HepG2 (cell line): ENCODE measurements around the gene MBD3L2. TPM values are rescaled to one million over a fixed set of nuclear protein-coding genes. Genes with fewer than 3 reads are reported as not detected.

Source experiments
- ARID3A ChIP-seq: IDR thresholded peaks from 2 replicates; pipeline ENCODE4 v1.6.1; 2012; ENCODE audit warnings: low read depth, low read length, improper control_type of control experiment
- ATF6 ChIP-seq: sonication (generic); formaldehyde crosslinking; conservative IDR thresholded peaks from 2 replicates; pipeline ENCODE4 v1.4.0; 2020; ENCODE audit warnings: missing genetic modification reagents
- CEBPB ChIP-seq: IDR thresholded peaks from 2 replicates; pipeline ENCODE4 v1.6.1; 2011; ENCODE audit warnings: low read depth, low read length, improper control_type of control experiment, borderline replicate concordance
- FOXK1 ChIP-seq: sonication (generic); formaldehyde crosslinking; IDR thresholded peaks from 2 replicates; pipeline ENCODE4 v1.4.0; 2020; ENCODE audit warnings: low read depth, missing genetic modification reagents, borderline replicate concordance
- HNRNPH1 ChIP-seq: fragments of 200-400 bp; formaldehyde crosslinking; optimal IDR thresholded peaks from 2 replicates; pipeline ENCODE3; 2017; ENCODE audit warnings: mild to moderate bottlenecking, low read depth, low read length
- HNRNPLL ChIP-seq: fragments of 200-400 bp; formaldehyde crosslinking; IDR thresholded peaks from 2 replicates; pipeline ENCODE4 v1.6.1; 2017; ENCODE audit warnings: mild to moderate bottlenecking, low read depth, low read length; ENCODE audit not compliant: poor library complexity, severe bottlenecking
- KAT7 ChIP-seq: IDR thresholded peaks from 2 replicates; pipeline ENCODE4 v1.6.1; 2018; ENCODE audit warnings: borderline replicate concordance, missing compliant biosample characterization
- KDM1A ChIP-seq: IDR thresholded peaks from 2 replicates; pipeline ENCODE4 v1.6.1; 2016; ENCODE audit warnings: missing compliant biosample characterization
- MLXIP ChIP-seq: sonication (generic); formaldehyde crosslinking; IDR thresholded peaks from 2 replicates; pipeline ENCODE4 v1.9.0; 2021; ENCODE audit warnings: missing genetic modification reagents, borderline replicate concordance
- NAIF1 ChIP-seq: sonication (generic); formaldehyde crosslinking; IDR thresholded peaks from 2 replicates; pipeline ENCODE4 v1.5.0; 2020; ENCODE audit warnings: mild to moderate bottlenecking, missing genetic modification reagents, borderline replicate concordance
- NFKB2 ChIP-seq: sonication (generic); formaldehyde crosslinking; IDR thresholded peaks from 2 replicates; pipeline ENCODE4 v1.4.0; 2020; ENCODE audit warnings: missing genetic modification reagents, borderline replicate concordance
- POLR2AphosphoS2 ChIP-seq: IDR thresholded peaks from 2 replicates; pipeline ENCODE4 v1.6.1; 2011; ENCODE audit warnings: low read depth, low read length, improper control_type of control experiment
- SP140L ChIP-seq: sonication (generic); formaldehyde crosslinking; IDR thresholded peaks from 2 replicates; pipeline ENCODE4 v1.4.0; 2020; ENCODE audit warnings: missing genetic modification reagents, borderline replicate concordance
- SP4 ChIP-seq: sonication (generic); formaldehyde crosslinking; IDR thresholded peaks from 2 replicates; pipeline ENCODE4 v1.8.1; 2023; ENCODE audit warnings: mild to moderate bottlenecking, missing genetic modification reagents
- TBX2 ChIP-seq: sonication (generic); formaldehyde crosslinking; IDR thresholded peaks from 2 replicates; pipeline ENCODE4 v1.5.0; 2020; ENCODE audit warnings: missing genetic modification reagents, mild to moderate bottlenecking, borderline replicate concordance
- TERF1 ChIP-seq: sonication (generic); formaldehyde crosslinking; IDR thresholded peaks from 2 replicates; pipeline ENCODE4 v1.8.0; 2022; ENCODE audit warnings: mild to moderate bottlenecking, missing genetic modification reagents, moderate library complexity
- ZFP82 ChIP-seq: sonication (generic); formaldehyde crosslinking; IDR thresholded peaks from 2 replicates; pipeline ENCODE4 v1.5.1; 2020; ENCODE audit warnings: mild to moderate bottlenecking, missing genetic modification reagents, borderline replicate concordance
- ZNF33B ChIP-seq: sonication (generic); formaldehyde crosslinking; IDR thresholded peaks from 2 replicates; pipeline ENCODE4 v1.5.1; 2020; ENCODE audit warnings: mild to moderate bottlenecking, missing genetic modification reagents
- ZNF552 ChIP-seq: sonication (generic); formaldehyde crosslinking; IDR thresholded peaks from 2 replicates; pipeline ENCODE4 v1.9.0; 2022; ENCODE audit warnings: missing genetic modification reagents, mild to moderate bottlenecking, borderline replicate concordance
- ZNF616 ChIP-seq: sonication (generic); formaldehyde crosslinking; IDR thresholded peaks from 2 replicates; pipeline ENCODE4 v1.5.0; 2020; ENCODE audit warnings: low read depth, mild to moderate bottlenecking, missing genetic modification reagents
- polyA plus RNA-seq, 8 experiments: library from polyadenylated mRNA; depleted of rRNA in 3 of 8; stranded (reverse) in 7 of 8; unstranded in 1 of 8; fragments of >200 nt; fragmentation: Illumina TruSeq in 4 of 8; extraction: Trizol in 4 of 8; gene quantifications; 2 replicates each; pipeline versions ENCODE4 v1.2.1 to v1.2.3, GENCODE V29; 2011 to 2016; ENCODE audit warnings: low read depth in 4 of 8, missing spikeins in 1 of 8, mixed read lengths in 1 of 8; ENCODE audit not compliant: insufficient read depth in 1 of 8
- total RNA-seq, 5 experiments: library from RNA; depleted of rRNA; stranded (reverse); fragments of >200 nt; fragmentation: Illumina TruSeq; extraction: Trizol; gene quantifications; 2 replicates each; pipeline ENCODE4 v1.2.3, GENCODE V29; 2016; ENCODE audit warnings: low read depth in 1 of 5

The MBD3L2 gene
- total and polyA plus RNA-seq, 2 of the 13 experiments (the other 11 are each of a cell fraction or from before 2014, with no cell fraction given): not detected

- no peak for TF ChIP-seq ATF6 (CRISPR knock-in tag)
- TF ChIP-seq TERF1: no peak
- TF ChIP-seq SP140L (CRISPR knock-in tag): no peak
- TF ChIP-seq TBX2 (CRISPR knock-in tag): peak; percentile 87
- no peak for TF ChIP-seq KDM1A
- no peak; the same call in 1 of the 2 replicates for TF ChIP-seq ZNF33B
- TF ChIP-seq HNRNPH1: no peak
- no peak for TF ChIP-seq MLXIP (CRISPR knock-in tag)
- TF ChIP-seq FOXK1 (CRISPR knock-in tag): 0 out of 2 replicates have a peak, but pooled peaks have one; percentile 9
- TF ChIP-seq ZNF616 (CRISPR knock-in tag): no peak
- no peak for TF ChIP-seq ARID3A
- TF ChIP-seq NAIF1 (CRISPR knock-in tag): no peak
- peak; percentile 28; the same call in 1 of the 2 replicates for TF ChIP-seq KAT7 (CRISPR knock-in tag)
- no peak for TF ChIP-seq ZFP82 (CRISPR knock-in tag)
- no peak for TF ChIP-seq POLR2AphosphoS2
- TF ChIP-seq SP4 (CRISPR knock-in tag): peak; percentile 45
- TF ChIP-seq HNRNPLL: peak; percentile 57
- no peak for TF ChIP-seq CEBPB
- no peak for TF ChIP-seq ZNF552 (CRISPR knock-in tag)
- peak; percentile 72; the same call in 1 of the 2 replicates for TF ChIP-seq NFKB2 (CRISPR knock-in tag)
Observed at GRCh38 chr19:7098701-7099596, 49.8 kb downstream of the MBD3L2 start (continued).
